OCI-LY3 (cell line): ENCODE data around the gene SLC12A5.

ENCODE experiments used
- EZH2phosphoT487 ChIP-seq: fragments of 200-600 bp; shearing (Covaris generic); IDR thresholded peaks from 2 replicates; pipeline ENCODE4 v1.6.1; 2018; ENCODE audit warnings: antibody characterized with exemption, mixed run types, low read depth
- TF ChIP-seq, protein P1 (sequence below): fragments of 200-600, 300-600 bp; sonication (generic); IDR thresholded peaks from 2 replicates; pipeline ENCODE4 v1.5.1; 2014; ENCODE audit warnings: antibody characterized with exemption, low read length, low read depth

DNA sequence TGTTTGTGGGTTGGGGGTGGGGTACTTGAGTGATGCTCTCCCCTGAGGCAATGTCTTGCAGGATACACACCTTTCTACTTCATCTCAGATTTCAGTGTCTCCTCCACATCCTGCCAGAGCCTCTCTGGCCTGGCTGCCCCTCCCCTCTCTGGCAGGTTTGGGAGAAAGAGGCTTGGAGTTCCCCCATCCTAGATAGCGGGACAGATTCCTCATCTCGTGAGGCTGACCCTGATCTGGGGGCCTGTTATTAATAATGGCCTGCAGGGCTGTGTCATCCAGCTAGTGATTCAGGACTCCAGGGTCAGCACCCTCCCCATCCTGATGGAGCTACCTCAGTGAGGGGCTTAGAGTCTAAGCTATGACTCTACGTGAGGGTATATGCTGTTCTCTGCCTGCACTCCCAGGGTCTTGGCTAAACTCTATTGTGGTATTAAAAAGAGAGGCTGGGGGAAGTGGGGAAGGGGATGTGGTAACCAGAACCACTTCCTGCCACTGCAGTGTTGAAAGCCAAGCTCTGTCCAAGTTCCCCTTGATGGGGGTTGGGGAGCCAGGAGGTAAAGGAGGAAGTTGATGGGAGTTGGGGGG is 24.0 kb upstream of the SLC12A5 start:
- no peak for TF ChIP-seq EZH2phosphoT487
- TF ChIP-seq, protein P1, sequence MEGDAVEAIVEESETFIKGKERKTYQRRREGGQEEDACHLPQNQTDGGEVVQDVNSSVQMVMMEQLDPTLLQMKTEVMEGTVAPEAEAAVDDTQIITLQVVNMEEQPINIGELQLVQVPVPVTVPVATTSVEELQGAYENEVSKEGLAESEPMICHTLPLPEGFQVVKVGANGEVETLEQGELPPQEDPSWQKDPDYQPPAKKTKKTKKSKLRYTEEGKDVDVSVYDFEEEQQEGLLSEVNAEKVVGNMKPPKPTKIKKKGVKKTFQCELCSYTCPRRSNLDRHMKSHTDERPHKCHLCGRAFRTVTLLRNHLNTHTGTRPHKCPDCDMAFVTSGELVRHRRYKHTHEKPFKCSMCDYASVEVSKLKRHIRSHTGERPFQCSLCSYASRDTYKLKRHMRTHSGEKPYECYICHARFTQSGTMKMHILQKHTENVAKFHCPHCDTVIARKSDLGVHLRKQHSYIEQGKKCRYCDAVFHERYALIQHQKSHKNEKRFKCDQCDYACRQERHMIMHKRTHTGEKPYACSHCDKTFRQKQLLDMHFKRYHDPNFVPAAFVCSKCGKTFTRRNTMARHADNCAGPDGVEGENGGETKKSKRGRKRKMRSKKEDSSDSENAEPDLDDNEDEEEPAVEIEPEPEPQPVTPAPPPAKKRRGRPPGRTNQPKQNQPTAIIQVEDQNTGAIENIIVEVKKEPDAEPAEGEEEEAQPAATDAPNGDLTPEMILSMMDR: no peak
